K562 (cell line): ENCODE data around the gene ZNF23. TPM values are rescaled to one million over a fixed set of nuclear protein-coding genes. Genes with fewer than 3 reads are reported as not detected.
A peak's percentile ranks its signal among the peaks of the same experiment; 100 is the strongest.
"Not testable (repeated sequence)": the region's sequence is repeated elsewhere in the genome, so short reads cannot be mapped to it uniquely, and the experiment has no call there.

Source experiments
- ATAC-seq: fragments of 200-7000 bp; cut with Tn5 transposase; 3 replicates; pipeline ENCODE4 v1.9.1; 2020; ENCODE audit warnings: moderate library complexity
- BruUV-seq: library from RNA; stranded (reverse); fragments of 400-500 nt; replicated peaks from 2 replicates; lab custom pipeline; 2021; lab: Mats Ljungman, UMichigan
- CTCF ChIA-PET: fragments of 300-600 bp; formaldehyde crosslinking; extraction: SDS; loops from one replicate; lab custom pipeline; 2021; ENCODE audit warnings: low intra/inter-chr PET ratio; lab: Yijun Ruan, JAX
- POLR2A ChIA-PET: fragments of 300-600, 350-650 bp; sonication (Branson Sonifier 250); formaldehyde crosslinking; extraction: SDS; loops from one replicate; lab custom pipeline; 2021; ENCODE audit warnings: antibody characterized with exemption, inconsistent platforms; lab: Yijun Ruan, JAX
- DNase-seq, 4 experiments: peaks; one replicate each; pipeline versions ENCODE4 v3.0.0 to v3.0.0-alpha.2; 2011 to 2018; ENCODE audit warnings: low spot score in 3 of 4, mixed read lengths in 3 of 4; ENCODE audit errors: extremely low read depth in 1 of 4
- FAIRE-seq: peaks from 2 replicates; lab custom pipeline; 2011; peaks lifted over from hg19 to GRCh38; lab: Jason Lieb, UNC
- H2AFZ ChIP-seq: 2 replicates; pipeline ENCODE4 v1.6.0; 2011; ENCODE audit warnings: low read depth, low read length, control low read depth, inconsistent platforms
- H3K27ac ChIP-seq: fragments of 200-600 bp; 3 replicates; pipeline ENCODE4 v1.8.0; 2011; ENCODE audit warnings: low read depth, mild to moderate bottlenecking, control low read depth, inconsistent platforms, low read length, moderate library complexity, mixed read lengths; ENCODE audit errors: extremely low read depth
- H3K27me3 ChIP-seq, 2 experiments: fragments of 300-600 bp in 1 of 2; 2 replicates in 1 of 2; 3 replicates in 1 of 2; pipeline versions ENCODE4 v1.6.0 to v1.8.0; 2011; ENCODE audit warnings: inconsistent platforms in 2 of 2, low read length in 2 of 2, mild to moderate bottlenecking in 1 of 2, mixed read lengths in 1 of 2, moderate library complexity in 1 of 2; ENCODE audit not compliant: control insufficient read depth in 2 of 2, insufficient read depth in 2 of 2
- H3K36me3 ChIP-seq: fragments of 300-600 bp; 3 replicates; pipeline ENCODE4 v1.8.0; 2011; ENCODE audit warnings: mild to moderate bottlenecking, low read length, inconsistent platforms; ENCODE audit not compliant: control insufficient read depth, insufficient read depth
- H3K4me1 ChIP-seq, 2 experiments: fragments of 200-600 bp in 1 of 2; replicated peaks in 1 of 2; 2 replicates in 1 of 2; 3 replicates in 1 of 2; pipeline versions ENCODE4 v1.5.1 to v1.8.0; 2011; ENCODE audit warnings: inconsistent platforms in 2 of 2, low read length in 2 of 2, mild to moderate bottlenecking in 1 of 2, mixed read lengths in 1 of 2, moderate library complexity in 1 of 2; ENCODE audit not compliant: control insufficient read depth in 2 of 2, insufficient read depth in 2 of 2
- H3K4me2 ChIP-seq: 2 replicates; pipeline ENCODE4 v1.6.1; 2011; ENCODE audit warnings: low read length, control low read depth, inconsistent platforms, mixed read lengths; ENCODE audit not compliant: insufficient read depth
- H3K4me3 ChIP-seq: fragments of 200-600 bp; sonication (generic), shearing (Covaris generic); 2 replicates; pipeline ENCODE4 v1.5.1; 2016; ENCODE audit warnings: control low read depth, inconsistent platforms
- H3K79me2 ChIP-seq: fragments of 200-600 bp; 3 replicates; pipeline ENCODE4 v1.8.0; 2011; ENCODE audit warnings: low read length, inconsistent platforms; ENCODE audit not compliant: control insufficient read depth, insufficient read depth
- H3K9ac ChIP-seq, 2 experiments: 2 replicates each; pipeline versions ENCODE4 v1.6.0 to v1.6.1; 2011; ENCODE audit warnings: low read depth in 2 of 2, low read length in 2 of 2, control low read depth in 1 of 2, inconsistent platforms in 1 of 2, mild to moderate bottlenecking in 1 of 2, mixed read lengths in 1 of 2; ENCODE audit not compliant: insufficient read depth in 1 of 2
- H3K9me1 ChIP-seq: one replicate; pipeline ENCODE4 v1.6.0; 2011; ENCODE audit warnings: inconsistent platforms, mild to moderate bottlenecking, low read length, moderate library complexity; ENCODE audit not compliant: control insufficient read depth, insufficient read depth
- H3K9me3 ChIP-seq: replicated peaks from 2 replicates; pipeline ENCODE4 v1.5.1; 2011; ENCODE audit warnings: low read depth, low read length, inconsistent platforms; ENCODE audit not compliant: control insufficient read depth, insufficient read depth
- H4K20me1 ChIP-seq: replicated peaks from 2 replicates; pipeline ENCODE4 v1.6.1; 2011; ENCODE audit warnings: low read length, inconsistent platforms, mixed read lengths; ENCODE audit not compliant: control insufficient read depth, insufficient read depth
- ATF3 ChIP-seq, 2 experiments: fragments of 450-650 bp in 1 of 2; sonication (generic) in 1 of 2; formaldehyde crosslinking in 1 of 2; IDR thresholded peaks in 1 of 2; conservative IDR thresholded peaks in 1 of 2; 2 replicates each; pipeline versions ENCODE4 v1.6.1 to v1.8.1; 2016 to 2023; ENCODE audit warnings: mild to moderate bottlenecking in 2 of 2, moderate library complexity in 2 of 2, inconsistent platforms in 1 of 2, missing genetic modification reagents in 1 of 2
- CTCF ChIP-seq, 3 experiments: IDR thresholded peaks in 2 of 3; conservative IDR thresholded peaks in 1 of 3; 2 replicates each; pipeline ENCODE4 v1.5.1; 2011 to 2012; ENCODE audit warnings: low read length in 3 of 3, mild to moderate bottlenecking in 3 of 3, control low read depth in 2 of 3, improper control_type of control experiment in 1 of 3, inconsistent platforms in 1 of 3, low read depth in 1 of 3, mixed read lengths in 1 of 3, moderate library complexity in 1 of 3; ENCODE audit not compliant: insufficient read depth in 2 of 3
- FOSL1 ChIP-seq: fragments of 200-800 bp; sonication (Bioruptor generic); conservative IDR thresholded peaks from 2 replicates; pipeline ENCODE4 v1.6.1; 2016; ENCODE audit warnings: missing genetic modification characterization, missing compliant biosample characterization
- GTF2F1 ChIP-seq: IDR thresholded peaks from 2 replicates; pipeline ENCODE4 v1.6.1; 2011; ENCODE audit warnings: low read depth, low read length, improper control_type of control experiment
- RAD21 ChIP-seq, 2 experiments: fragments of 250-450 bp in 1 of 2; fragments of 450-650 bp in 1 of 2; sonication (Bioruptor Pico) in 1 of 2; formaldehyde crosslinking in 1 of 2; IDR thresholded peaks in 1 of 2; conservative IDR thresholded peaks in 1 of 2; 2 replicates each; pipeline versions ENCODE4 v1.4.0 to v1.8.0; 2020 to 2022; ENCODE audit warnings: mild to moderate bottlenecking in 2 of 2, moderate library complexity in 1 of 2
- RBM25 ChIP-seq: fragments of 200-400 bp; formaldehyde crosslinking; IDR thresholded peaks from 2 replicates; pipeline ENCODE4 v1.6.1; 2018; ENCODE audit warnings: low read length, low read depth, moderate library complexity; ENCODE audit not compliant: severe bottlenecking
- ZNF639 ChIP-seq, 2 experiments: fragments of 200-800 bp in 1 of 2; sonication (Bioruptor generic) in 1 of 2; sonication (generic) in 1 of 2; formaldehyde crosslinking in 1 of 2; IDR thresholded peaks in 1 of 2; conservative IDR thresholded peaks in 1 of 2; 2 replicates each; pipeline versions ENCODE4 v1.5.0 to v1.6.1; 2016 to 2020; ENCODE audit warnings: missing compliant biosample characterization in 1 of 2, missing genetic modification characterization in 1 of 2, missing genetic modification reagents in 1 of 2
- WGBS: fragments of 100-300 bp; shearing (Covaris generic); methylation state at CpG from one replicate; pipeline ENCODE4 v1.1.6; 2016; ENCODE audit warnings: low coverage, mixed read lengths; ENCODE audit not compliant: insufficient coverage; ENCODE audit errors: missing lambda C conversion rate; 5-methylcytosine and 5-hydroxymethylcytosine counted together
- in situ Hi-C: fragments of 300-500 bp; cut with MboI; formaldehyde crosslinking; loops from 4 replicates; pipeline ENCODE4 v1.15.0; 2018; ENCODE audit warnings: inconsistent platforms, mixed read lengths
- intact Hi-C: fragments of 100-400 bp; cut with micrococcal nuclease; formaldehyde crosslinking; loops from 2 replicates; pipeline ENCODE4 v1.14.2; 2022
- polyA plus RNA-seq, 8 experiments: library from polyadenylated mRNA; depleted of rRNA in 4 of 8; stranded (reverse) in 5 of 8; unstranded in 3 of 8; fragments of >200 nt; fragmentation: Nextera tagmentation in 2 of 8; fragmentation: Illumina TruSeq in 1 of 8; extraction: Ambion mirVana in 2 of 8; extraction: Trizol in 1 of 8; gene quantifications; 2 replicates each; pipeline versions ENCODE4 v1.2.1 to v1.2.3, GENCODE V29; 2011 to 2014; ENCODE audit warnings: inconsistent platforms in 1 of 8, missing spikeins in 1 of 8
- total RNA-seq, 7 experiments: library from RNA; depleted of rRNA in 6 of 7; stranded (reverse); fragments of >200 nt in 6 of 7; fragmentation: Illumina TruSeq in 2 of 7; extraction: Trizol in 2 of 7; gene quantifications; 2 replicates each; pipeline versions ENCODE4 v1.2.1 to v1.2.3, GENCODE V29; 2011 to 2021; ENCODE audit warnings: low replicate concordance in 1 of 7

ZNF23 gene
- total and polyA plus RNA-seq, 9 of the 15 experiments (the other 6 are each of a cell fraction or from before 2014, with no cell fraction given): 4.7 to 13.4 (median 11.2) TPM

GRCh38 chr16:71504051-71504450 is 42.0 kb upstream of the ZNF23 start:
- CTCF ChIA-PET, BruUV-seq, DNase-seq: not testable (repeated sequence)

GRCh38 chr16:71501547-71501946 is 39.5 kb upstream of the ZNF23 start:
- H3K27me3 ChIP-seq: peaks cover 3 to 16% of the 10 kb centered on the region in 2 experiments; a peak in 3 of 5 replicates
- in situ Hi-C loops: no loop called here
- WGBS: 4% methylated on average over 3 of the region's 3 CpGs
- intact Hi-C loops: loop anchor here (2.0 to 5.0 kb wide), 2 partner anchors 36 to 89 kb away; no protein-coding TSS in a partner anchor
- ChIA-PET CTCF (interaction anchor here (4.5 kb wide), 1 partner anchor 88 kb away, joined by 53 read pairs; no protein-coding TSS in a partner anchor), POLR2A (no interaction called here)
- H3K4me2 ChIP-seq: no peak overlapping the region
- H3K4me1 ChIP-seq: no peaks in the 10 kb centered on the region
- peaks cover 3% of the 10 kb centered on the region; the same call in 1 of the 2 replicates for H3K9me3 ChIP-seq
- no peaks in the 10 kb centered on the region for H3K9me1 ChIP-seq
- DNase-seq (no peak), ATAC-seq (peak; percentile 61; the same call in 1 of the 3 replicates), FAIRE-seq (no peak)
- no peaks in the 10 kb centered on the region for H3K36me3 ChIP-seq
- H4K20me1 ChIP-seq: no peaks in the 10 kb centered on the region; the same call in 1 of the 2 replicates
- H2AFZ ChIP-seq: no peak overlapping the region
- H3K9ac ChIP-seq: no peak overlapping the region
- no peak overlapping the region for H3K4me3 ChIP-seq
- H3K79me2 ChIP-seq: no peaks in the 10 kb centered on the region
- BruUV-seq: no TSS peak
- H3K27ac ChIP-seq: no peak overlapping the region
- TF ChIP-seq RAD21 (CRISPR knock-in tag; conservative IDR thresholded peaks at IDR 0.05 in 1 of 2, IDR thresholded peaks at IDR 0.05 in 1 of 2) (peak in 1 of 2 experiments; percentile 27; a peak in 2 of 4 replicates), ZNF639 (CRISPR knock-in tag; conservative IDR thresholded peaks at IDR 0.05 in 1 of 2, IDR thresholded peaks at IDR 0.05 in 1 of 2) (no peak), CTCF (IDR thresholded peaks at IDR 0.05 in 2 of 3, conservative IDR thresholded peaks at IDR 0.05 in 1 of 3; ENCODE audit: insufficient read depth in 2 of 3, low read depth in 1 of 3, low read length in 3 of 3) (peak in 2 of 3 experiments; percentile 41 to 58; a peak in 4 of 6 replicates), GTF2F1 (no peak)

More at GRCh38 chr16:71504051-71504450, 42.0 kb upstream of the ZNF23 start:
- H3K4me1 ChIP-seq; H3K79me2 ChIP-seq; POLR2A ChIA-PET; H3K9me3 ChIP-seq; H3K4me2 ChIP-seq; H3K9me1 ChIP-seq; ATAC-seq; H2AFZ ChIP-seq; in situ Hi-C loops; H4K20me1 ChIP-seq; H3K27ac ChIP-seq; FAIRE-seq; H3K36me3 ChIP-seq; H3K4me3 ChIP-seq; H3K9ac ChIP-seq; TF ChIP-seq ATF3 (CRISPR knock-in tag; conservative IDR thresholded peaks at IDR 0.05): not testable (repeated sequence)
- intact Hi-C loops: loop anchor here (5.0 kb wide), 1 partner anchor 33 kb away; no protein-coding TSS in a partner anchor
- H3K27me3 ChIP-seq: peaks cover 3 to 16% of the 10 kb centered on the region in 2 experiments; a peak in 3 of 5 replicates
- WGBS: 0% methylated on average over 7 of the region's 7 CpGs
- peak; percentile 34; the same call in 1 of the 2 replicates for TF ChIP-seq ATF3 (IDR thresholded peaks at IDR 0.05)
- TF ChIP-seq RBM25: peak; percentile 20
- TF ChIP-seq FOSL1 (tag): peak; percentile 42; the same call in 1 of the 2 replicates
